ENCODE measurements around the gene FXYD2.

The FXYD2 gene

GRCh38 chr11:117782101-117782500, 42.4 kb downstream of the FXYD2 start:
- H3K9ac ChIP-seq (ENCODE audit: low read depth, low read length): no peak overlapping the region
- no peak overlapping the region for H3K4me3 ChIP-seq (ENCODE audit: low read depth, low read length)
- no peaks in the 10 kb centered on the region for H3K4me1 ChIP-seq (ENCODE audit: control insufficient read depth, insufficient read depth, low read length)
- H3K9me3 ChIP-seq (ENCODE audit: control insufficient read depth, insufficient read depth, low read length): no peaks in the 10 kb centered on the region
- H3K36me3 ChIP-seq (ENCODE audit: control insufficient read depth, insufficient read depth, low read length): no peaks in the 10 kb centered on the region
- H3K27me3 ChIP-seq (ENCODE audit: control insufficient read depth, insufficient read depth, low read length): peaks cover 8% of the 10 kb centered on the region

DNA sequence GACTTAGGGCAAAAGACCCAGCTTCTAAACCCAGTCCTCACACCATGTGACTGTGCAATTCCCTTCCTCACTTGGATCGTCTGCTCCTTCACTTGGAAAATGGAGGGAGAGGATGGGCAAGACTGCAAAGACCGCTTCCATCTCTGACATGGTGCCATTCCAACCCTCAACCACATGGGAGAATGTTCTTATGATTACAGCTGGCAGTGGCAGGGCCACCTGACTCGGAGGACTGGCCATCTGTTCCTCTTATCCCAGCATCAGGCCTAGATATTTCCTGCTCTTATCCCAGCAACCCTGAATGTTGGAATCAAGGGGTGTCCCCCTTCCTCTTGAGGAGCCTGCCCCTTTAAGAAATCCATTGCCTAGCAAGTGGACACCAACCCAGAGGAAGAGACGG, 42.9 kb downstream of the FXYD2 start:
- Histone ChIP-seq H3K27me3 (ENCODE audit: control insufficient read depth, insufficient read depth, low read length) (peaks cover 8% of the 10 kb centered on the region), H3K4me3 (ENCODE audit: low read depth, low read length) (no peak overlapping the region), H3K9me3 (ENCODE audit: control insufficient read depth, insufficient read depth, low read length) (no peaks in the 10 kb centered on the region), H3K9ac (ENCODE audit: low read depth, low read length) (no peak overlapping the region), H3K4me1 (ENCODE audit: control insufficient read depth, insufficient read depth, low read length) (no peaks in the 10 kb centered on the region), H3K36me3 (ENCODE audit: control insufficient read depth, insufficient read depth, low read length) (no peaks in the 10 kb centered on the region)

DNA sequence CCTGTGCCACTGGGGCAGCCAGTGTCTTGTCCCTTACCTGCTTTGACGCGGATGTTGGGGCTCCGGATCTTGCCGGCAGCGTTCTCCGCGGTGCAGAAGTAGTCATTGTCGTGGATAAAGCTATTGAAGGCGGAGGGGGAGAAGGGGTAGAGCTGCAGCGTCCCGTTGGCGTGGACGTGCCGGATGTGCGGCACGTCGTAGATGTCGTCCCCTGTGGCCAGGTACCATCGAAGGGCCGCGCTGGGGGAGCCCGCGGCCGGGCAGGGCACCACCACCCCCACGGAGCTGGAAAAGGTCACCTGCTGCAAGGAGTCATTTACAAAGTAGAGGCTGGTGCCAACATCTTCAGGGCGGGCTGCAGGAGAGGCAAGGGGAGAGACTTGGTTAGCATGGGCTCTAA, 44.1 kb downstream of the FXYD2 start:
- peaks cover 3% of the 10 kb centered on the region for H3K27me3 ChIP-seq (ENCODE audit: control insufficient read depth, insufficient read depth, low read length)
- no peak overlapping the region for H3K4me3 ChIP-seq (ENCODE audit: low read depth, low read length)
- no peaks in the 10 kb centered on the region for H3K9me3 ChIP-seq (ENCODE audit: control insufficient read depth, insufficient read depth, low read length)
- H3K4me1 ChIP-seq (ENCODE audit: control insufficient read depth, insufficient read depth, low read length): no peaks in the 10 kb centered on the region
- H3K36me3 ChIP-seq (ENCODE audit: control insufficient read depth, insufficient read depth, low read length): no peaks in the 10 kb centered on the region
- no peak overlapping the region for H3K9ac ChIP-seq (ENCODE audit: low read depth, low read length)

DNA sequence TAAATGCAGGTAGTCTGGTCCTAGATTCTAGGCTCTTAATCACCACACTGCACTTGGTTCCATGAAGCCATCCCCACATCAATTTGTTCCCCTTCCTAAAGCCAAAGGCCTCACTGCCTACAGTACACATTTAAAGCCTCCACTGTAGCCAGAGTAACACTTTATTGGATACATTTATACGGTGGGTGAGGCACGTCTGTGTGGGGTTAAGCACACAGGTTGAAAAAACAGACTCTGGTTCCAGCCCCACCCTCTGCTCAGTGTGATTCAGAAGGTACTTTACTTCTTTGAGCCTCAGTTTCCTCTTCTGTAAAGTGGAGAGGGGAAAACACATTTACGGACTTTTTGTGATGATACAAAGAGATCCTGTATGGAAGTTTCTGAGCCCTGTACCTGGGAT, 50.0 kb downstream of the FXYD2 start:
- H3K4me3 ChIP-seq (ENCODE audit: low read depth, low read length): no peak overlapping the region
- no peak overlapping the region for H3K9ac ChIP-seq (ENCODE audit: low read depth, low read length)
- no peaks in the 10 kb centered on the region for H3K9me3 ChIP-seq (ENCODE audit: control insufficient read depth, insufficient read depth, low read length)
- H3K4me1 ChIP-seq (ENCODE audit: control insufficient read depth, insufficient read depth, low read length): no peaks in the 10 kb centered on the region
- no peaks in the 10 kb centered on the region for H3K27me3 ChIP-seq (ENCODE audit: control insufficient read depth, insufficient read depth, low read length)
- no peaks in the 10 kb centered on the region for H3K36me3 ChIP-seq (ENCODE audit: control insufficient read depth, insufficient read depth, low read length)

DNA sequence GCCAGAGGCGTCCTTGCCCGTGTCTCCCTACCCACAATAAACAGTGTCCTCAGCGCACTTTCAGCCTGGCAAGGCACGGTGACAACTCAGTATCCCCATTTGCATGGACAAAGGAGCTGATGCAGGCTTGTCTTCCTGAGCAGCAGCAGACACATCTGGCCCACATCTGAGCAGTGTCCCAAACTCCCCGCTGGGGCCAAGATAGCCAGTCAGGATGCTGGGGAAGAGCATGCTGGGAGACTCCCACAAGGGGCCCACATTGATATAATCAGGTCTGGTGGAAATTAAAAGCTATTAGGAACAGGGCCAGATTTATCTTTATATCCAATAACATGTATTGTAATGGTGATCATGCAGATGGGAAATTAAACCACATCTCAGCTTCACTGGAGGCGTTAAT, 52.2 kb downstream of the FXYD2 start:
- no peaks in the 10 kb centered on the region for H3K9me3 ChIP-seq (ENCODE audit: control insufficient read depth, insufficient read depth, low read length)
- H3K36me3 ChIP-seq (ENCODE audit: control insufficient read depth, insufficient read depth, low read length): no peaks in the 10 kb centered on the region
- no peaks in the 10 kb centered on the region for H3K4me1 ChIP-seq (ENCODE audit: control insufficient read depth, insufficient read depth, low read length)
- no peaks in the 10 kb centered on the region for H3K27me3 ChIP-seq (ENCODE audit: control insufficient read depth, insufficient read depth, low read length)
- H3K9ac ChIP-seq (ENCODE audit: low read depth, low read length): no peak overlapping the region
- H3K4me3 ChIP-seq (ENCODE audit: low read depth, low read length): no peak overlapping the region

GRCh38 chr11:117771841-117772240, 52.7 kb downstream of the FXYD2 start:
- Histone ChIP-seq H3K27me3 (ENCODE audit: control insufficient read depth, insufficient read depth, low read length) (no peaks in the 10 kb centered on the region), H3K9ac (ENCODE audit: low read depth, low read length) (no peak overlapping the region), H3K36me3 (ENCODE audit: control insufficient read depth, insufficient read depth, low read length) (no peaks in the 10 kb centered on the region), H3K9me3 (ENCODE audit: control insufficient read depth, insufficient read depth, low read length) (no peaks in the 10 kb centered on the region), H3K4me3 (ENCODE audit: low read depth, low read length) (no peak overlapping the region), H3K4me1 (ENCODE audit: control insufficient read depth, insufficient read depth, low read length) (no peaks in the 10 kb centered on the region)

DNA sequence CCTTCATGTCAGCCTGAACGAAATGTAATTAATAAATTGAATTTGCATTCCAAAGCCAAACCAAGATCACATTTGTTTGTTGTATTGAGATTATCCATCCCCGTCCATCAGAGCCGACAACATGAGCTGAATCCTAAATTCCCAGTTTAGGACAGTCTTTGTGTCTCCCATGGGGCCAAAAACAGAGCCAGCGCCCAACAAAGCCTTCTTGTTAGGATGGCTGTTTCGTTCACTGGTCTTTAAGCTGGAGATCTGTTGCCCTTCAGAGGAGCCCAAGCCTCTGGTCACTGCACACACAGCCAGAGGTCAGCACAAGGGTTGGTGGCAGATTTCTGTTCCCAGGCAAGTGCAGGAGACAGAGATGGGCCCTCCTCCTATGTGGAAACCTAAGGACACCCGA, 53.3 kb downstream of the FXYD2 start:
- Histone ChIP-seq H3K27me3 (ENCODE audit: control insufficient read depth, insufficient read depth, low read length) (no peaks in the 10 kb centered on the region), H3K9ac (ENCODE audit: low read depth, low read length) (no peak overlapping the region), H3K9me3 (ENCODE audit: control insufficient read depth, insufficient read depth, low read length) (no peaks in the 10 kb centered on the region), H3K36me3 (ENCODE audit: control insufficient read depth, insufficient read depth, low read length) (no peaks in the 10 kb centered on the region), H3K4me3 (ENCODE audit: low read depth, low read length) (no peak overlapping the region), H3K4me1 (ENCODE audit: control insufficient read depth, insufficient read depth, low read length) (no peaks in the 10 kb centered on the region)

DNA sequence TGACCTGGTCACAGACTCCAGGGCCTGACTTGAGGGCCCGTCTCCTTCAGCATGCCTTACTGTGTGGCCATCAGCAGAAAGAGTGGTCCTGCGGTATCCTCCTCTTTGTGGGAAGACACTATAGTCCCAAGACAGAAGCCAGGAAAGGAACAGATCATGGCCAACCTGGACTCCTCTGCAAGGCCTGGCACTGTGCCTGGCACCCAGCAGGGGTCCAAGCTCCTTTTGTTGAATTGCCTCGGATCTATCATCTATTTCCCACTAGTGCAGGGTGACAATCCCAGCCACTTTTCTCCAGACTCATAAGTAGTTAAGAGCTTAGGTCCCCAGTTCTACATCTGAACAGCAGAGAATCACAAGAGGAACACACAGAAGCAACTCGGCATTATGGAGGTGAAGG, 54.5 kb downstream of the FXYD2 start:
- no peak overlapping the region for H3K9ac ChIP-seq (ENCODE audit: low read depth, low read length)
- no peak overlapping the region for H3K4me3 ChIP-seq (ENCODE audit: low read depth, low read length)
- H3K4me1 ChIP-seq (ENCODE audit: control insufficient read depth, insufficient read depth, low read length): no peaks in the 10 kb centered on the region

More for the DNA sequence above, 54.5 kb downstream of the FXYD2 start:
- Histone ChIP-seq H3K27me3 (ENCODE audit: control insufficient read depth, insufficient read depth, low read length) (no peaks in the 10 kb centered on the region), H3K36me3 (ENCODE audit: control insufficient read depth, insufficient read depth, low read length) (no peaks in the 10 kb centered on the region), H3K9me3 (ENCODE audit: control insufficient read depth, insufficient read depth, low read length) (no peaks in the 10 kb centered on the region)
